PC-9 (cell line): ENCODE measurements around the gene DIP2C. TPM values are rescaled to one million over a fixed set of nuclear protein-coding genes. Genes with fewer than 3 reads are reported as not detected.

Source experiments
- BruUV-seq: library from RNA; stranded (reverse); fragments of 400-500 nt; replicated peaks from 2 replicates; lab custom pipeline; 2021; lab: Mats Ljungman, UMichigan
- CTCF ChIA-PET: fragments of 300-600 bp; sonication (Branson Sonifier 250); formaldehyde crosslinking; loops from one replicate; lab custom pipeline; 2022; ENCODE audit warnings: antibody characterized with exemption; lab: Charles Lee
- POLR2A ChIA-PET: fragments of 300-600 bp; sonication (Branson Sonifier 250); formaldehyde crosslinking; loops from one replicate; lab custom pipeline; 2022; ENCODE audit warnings: antibody characterized with exemption; ENCODE audit not compliant: unreplicated experiment; lab: Charles Lee
- DNase-seq, 2 experiments: peaks; one replicate each; pipeline versions ENCODE4 v3.0.0 to v3.0.0-alpha.2; 2015 to 2022; ENCODE audit warnings: mixed read lengths in 1 of 2
- H2AFZ ChIP-seq: fragments of 200-600 bp; sonication (generic); 2 replicates; pipeline ENCODE4 v1.8.1; 2017; ENCODE audit warnings: antibody characterized with exemption
- H3F3A ChIP-seq: fragments of 200-600 bp; sonication (generic); 2 replicates; pipeline ENCODE4 v1.8.1; 2017; ENCODE audit warnings: antibody characterized with exemption, mild to moderate bottlenecking, low read depth; ENCODE audit not compliant: insufficient read depth
- H3K27ac ChIP-seq: fragments of 200-600 bp; sonication (generic); 2 replicates; pipeline ENCODE4 v1.6.1; 2016; ENCODE audit warnings: mixed run types
- H3K27me3 ChIP-seq: fragments of 200-600 bp; sonication (generic); 2 replicates; pipeline ENCODE4 v1.6.1; 2016; ENCODE audit warnings: low read depth, mixed run types; ENCODE audit not compliant: insufficient read depth
- H3K36me3 ChIP-seq: fragments of 200-600 bp; sonication (generic); 2 replicates; pipeline ENCODE4 v1.6.1; 2016; ENCODE audit warnings: low read depth, mixed run types
- H3K4me1 ChIP-seq: fragments of 200-600 bp; sonication (generic); replicated peaks from 2 replicates; pipeline ENCODE4 v1.6.1; 2016; ENCODE audit warnings: mixed run types; ENCODE audit not compliant: insufficient read depth
- H3K4me2 ChIP-seq: fragments of 200-600 bp; sonication (generic); 2 replicates; pipeline ENCODE4 v1.6.1; 2017; ENCODE audit warnings: mixed run types
- H3K4me3 ChIP-seq: fragments of 200-600 bp; sonication (generic); 2 replicates; pipeline ENCODE4 v1.6.1; 2016; ENCODE audit warnings: mixed run types
- H3K79me2 ChIP-seq: fragments of 200-600 bp; sonication (generic); 2 replicates; pipeline ENCODE4 v1.6.1; 2017; ENCODE audit warnings: low read depth, mixed run types
- H3K9me2 ChIP-seq: fragments of 200-600 bp; sonication (generic); 2 replicates; pipeline ENCODE4 v1.8.1; 2017; ENCODE audit warnings: mild to moderate bottlenecking; ENCODE audit not compliant: insufficient read depth
- H3K9me3 ChIP-seq: fragments of 200-600 bp; sonication (generic); 2 replicates; pipeline ENCODE4 v1.8.1; 2016; ENCODE audit warnings: low read depth; ENCODE audit not compliant: insufficient read depth
- H4K20me1 ChIP-seq: fragments of 200-600 bp; sonication (generic); 2 replicates; pipeline ENCODE4 v1.8.1; 2017; ENCODE audit not compliant: insufficient read depth
- EZH2 ChIP-seq: fragments of 200-600 bp; sonication (generic); IDR thresholded peaks from 2 replicates; pipeline ENCODE4 v1.8.0; 2017; ENCODE audit warnings: antibody characterized with exemption, low read depth
- intact Hi-C: fragments of 100-400 bp; cut with micrococcal nuclease; formaldehyde crosslinking; loops from one replicate; pipeline ENCODE4 v1.10.0; 2022; ENCODE audit not compliant: unreplicated experiment
- total RNA-seq: library from RNA; stranded (reverse); gene quantifications from 2 replicates; pipeline ENCODE4 v1.2.3, GENCODE V29; 2021
- TF ChIP-seq, protein P1 (sequence below): fragments of 200-600 bp; sonication (generic); conservative IDR thresholded peaks from 2 replicates; pipeline ENCODE4 v1.6.1; 2017; ENCODE audit warnings: mixed run types, antibody characterized with exemption, mild to moderate bottlenecking, moderate library complexity

Gene DIP2C
- total RNA-seq, 1 experiment from 2014 or later, result 0.83 TPM

DNA sequence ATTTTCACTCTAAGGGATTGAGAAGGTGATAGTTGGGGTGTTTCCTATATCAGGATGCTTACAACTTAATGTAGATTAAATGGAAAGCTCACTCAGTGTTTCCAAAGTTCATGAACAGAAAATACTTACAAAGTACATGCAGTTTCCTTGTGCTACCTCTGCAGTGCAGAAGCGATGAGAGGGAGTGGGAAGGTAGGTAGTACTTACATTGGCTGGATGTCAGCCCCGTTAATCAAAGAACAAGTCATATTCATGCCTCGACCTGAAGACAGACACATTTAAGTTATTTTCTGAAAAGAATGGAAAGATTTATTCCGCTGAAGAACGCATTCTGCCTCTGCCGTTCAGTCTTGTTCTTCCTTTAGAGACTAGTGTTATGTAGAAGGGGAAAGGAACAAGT is 461.1 kb downstream of the DIP2C start:
- no peak for TF ChIP-seq EZH2
- TF ChIP-seq, protein P1, sequence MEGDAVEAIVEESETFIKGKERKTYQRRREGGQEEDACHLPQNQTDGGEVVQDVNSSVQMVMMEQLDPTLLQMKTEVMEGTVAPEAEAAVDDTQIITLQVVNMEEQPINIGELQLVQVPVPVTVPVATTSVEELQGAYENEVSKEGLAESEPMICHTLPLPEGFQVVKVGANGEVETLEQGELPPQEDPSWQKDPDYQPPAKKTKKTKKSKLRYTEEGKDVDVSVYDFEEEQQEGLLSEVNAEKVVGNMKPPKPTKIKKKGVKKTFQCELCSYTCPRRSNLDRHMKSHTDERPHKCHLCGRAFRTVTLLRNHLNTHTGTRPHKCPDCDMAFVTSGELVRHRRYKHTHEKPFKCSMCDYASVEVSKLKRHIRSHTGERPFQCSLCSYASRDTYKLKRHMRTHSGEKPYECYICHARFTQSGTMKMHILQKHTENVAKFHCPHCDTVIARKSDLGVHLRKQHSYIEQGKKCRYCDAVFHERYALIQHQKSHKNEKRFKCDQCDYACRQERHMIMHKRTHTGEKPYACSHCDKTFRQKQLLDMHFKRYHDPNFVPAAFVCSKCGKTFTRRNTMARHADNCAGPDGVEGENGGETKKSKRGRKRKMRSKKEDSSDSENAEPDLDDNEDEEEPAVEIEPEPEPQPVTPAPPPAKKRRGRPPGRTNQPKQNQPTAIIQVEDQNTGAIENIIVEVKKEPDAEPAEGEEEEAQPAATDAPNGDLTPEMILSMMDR, result no peak
- intact Hi-C loops, result no loop called here
- no peak overlapping the region for H3K4me3 ChIP-seq
- no peaks in the 10 kb centered on the region for H3K4me1 ChIP-seq
- DNase-seq, result no peak
- H3F3A ChIP-seq, result no peaks in the 10 kb centered on the region
- POLR2A ChIA-PET, result no interaction called here
- H3K27me3 ChIP-seq, result no peaks in the 10 kb centered on the region
- H3K79me2 ChIP-seq, result no peaks in the 10 kb centered on the region
- H3K9me2 ChIP-seq, result no peaks in the 10 kb centered on the region
- no peak overlapping the region for H3K4me2 ChIP-seq
- H4K20me1 ChIP-seq, result no peaks in the 10 kb centered on the region
- no peaks in the 10 kb centered on the region for H3K36me3 ChIP-seq
- CTCF ChIA-PET, result no interaction called here
- H2AFZ ChIP-seq, result no peak overlapping the region
- H3K9me3 ChIP-seq, result no peaks in the 10 kb centered on the region
- H3K27ac ChIP-seq, result no peak overlapping the region
- no TSS peak for BruUV-seq

DNA sequence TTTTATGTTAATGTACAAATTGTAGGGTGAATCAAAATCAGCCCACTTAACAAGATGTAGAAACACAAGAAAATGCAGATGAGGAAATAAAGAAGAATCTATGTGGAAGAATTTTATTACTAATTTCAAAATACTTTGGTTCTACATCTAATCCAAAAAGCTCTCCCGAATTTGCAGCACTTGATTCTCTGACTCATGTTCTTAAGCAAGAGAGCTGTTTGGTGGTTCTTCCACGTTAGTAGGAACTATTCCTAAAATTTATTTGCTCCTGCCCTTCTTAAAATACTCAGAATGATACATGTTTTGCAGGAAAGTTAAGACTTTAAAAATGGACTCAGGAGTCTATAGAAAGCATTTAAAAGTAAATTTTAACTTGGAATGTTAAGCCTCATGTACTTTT is 462.5 kb downstream of the DIP2C start:
- Histone ChIP-seq H3K4me2 (no peak overlapping the region), H2AFZ (no peak overlapping the region), H3K9me3 (no peaks in the 10 kb centered on the region), H3K9me2 (no peaks in the 10 kb centered on the region), H3K36me3 (no peaks in the 10 kb centered on the region), H3K4me1 (no peaks in the 10 kb centered on the region), H3K27ac (no peak overlapping the region), H3K79me2 (no peaks in the 10 kb centered on the region), H3F3A (no peaks in the 10 kb centered on the region), H3K4me3 (no peak overlapping the region), H3K27me3 (no peaks in the 10 kb centered on the region), H4K20me1 (no peaks in the 10 kb centered on the region)
- intact Hi-C loops, result no loop called here
- DNase-seq, result no peak
- TF ChIP-seq EZH2, result no peak
- TF ChIP-seq, protein P1, result no peak
- no TSS peak for BruUV-seq
- ChIA-PET POLR2A (no interaction called here), CTCF (no interaction called here)

DNA sequence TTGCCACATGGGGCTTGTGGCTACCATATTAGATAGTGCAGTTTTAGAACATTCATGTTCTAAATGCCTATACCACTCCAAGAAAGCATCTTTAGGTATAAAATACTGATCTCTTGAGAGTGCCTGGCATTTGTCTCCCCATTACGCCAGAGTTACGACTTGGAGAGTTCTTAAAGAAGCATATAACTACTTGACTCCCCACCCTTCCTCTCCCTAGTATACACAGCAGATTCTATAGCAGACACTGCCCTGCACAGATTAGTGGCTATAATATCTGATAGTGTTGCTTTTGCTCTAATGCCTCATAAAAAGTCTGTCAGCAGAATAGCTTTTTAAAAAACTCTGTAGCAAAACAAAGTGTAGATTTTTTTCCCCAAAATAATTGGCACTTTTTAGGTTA is 463.4 kb downstream of the DIP2C start:
- no peak overlapping the region for H2AFZ ChIP-seq
- no peak overlapping the region for H3K4me2 ChIP-seq
- TF ChIP-seq, protein P1, result no peak
- no peak for TF ChIP-seq EZH2
- H3K9me2 ChIP-seq, result no peaks in the 10 kb centered on the region
- no peaks in the 10 kb centered on the region for H3K27me3 ChIP-seq
- no peaks in the 10 kb centered on the region for H3K9me3 ChIP-seq
- BruUV-seq, result no TSS peak
- CTCF ChIA-PET, result no interaction called here
- H3K79me2 ChIP-seq, result no peaks in the 10 kb centered on the region
- H3K4me3 ChIP-seq, result no peak overlapping the region
- no peaks in the 10 kb centered on the region for H4K20me1 ChIP-seq
- intact Hi-C loops, result no loop called here
- POLR2A ChIA-PET, result no interaction called here
- no peak overlapping the region for H3K27ac ChIP-seq
- no peaks in the 10 kb centered on the region for H3K4me1 ChIP-seq
- no peak for DNase-seq
- H3K36me3 ChIP-seq, result no peaks in the 10 kb centered on the region
- no peaks in the 10 kb centered on the region for H3F3A ChIP-seq
